ENCODE data around the gene SMYD2. TPM values are rescaled to one million over a fixed set of nuclear protein-coding genes. Genes with fewer than 3 reads are reported as not detected.

SMYD2 gene
- total RNA-seq, 2 experiments from 2014 or later: 20.8 to 26.5 TPM

DNA sequence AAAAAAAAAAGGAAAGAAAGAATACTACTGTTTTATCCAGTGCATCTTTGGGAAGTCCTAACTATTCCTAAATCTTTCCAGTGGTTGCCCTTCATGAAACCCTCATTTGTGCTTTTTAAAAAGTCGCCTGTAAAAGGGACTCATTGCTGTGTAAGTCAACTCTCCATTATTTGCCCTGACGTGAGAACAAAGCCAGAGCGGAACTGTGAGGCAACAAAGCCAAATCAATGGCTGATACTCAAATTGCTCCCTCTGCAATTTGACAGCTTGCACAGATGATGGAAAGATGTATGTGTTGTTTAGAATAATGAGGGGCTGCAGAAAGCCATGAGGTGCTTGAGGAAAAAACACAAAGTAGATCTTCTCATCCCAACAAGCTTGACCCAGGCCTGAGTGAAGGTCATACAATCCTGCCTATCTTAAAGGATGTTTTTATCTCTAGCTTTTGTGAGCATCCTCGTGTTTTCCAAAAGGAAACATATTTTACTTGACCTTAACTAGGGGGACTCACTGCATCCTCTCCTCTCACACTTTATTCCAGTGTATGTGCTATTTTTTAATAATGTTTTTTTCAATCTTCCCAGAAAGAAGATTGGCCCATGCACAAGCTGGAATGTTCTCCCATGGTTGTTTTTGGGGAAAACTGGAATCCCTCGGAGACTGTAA, 33.4 kb downstream of the SMYD2 start:
- no peaks in the 10 kb centered on the region for H3K79me2 ChIP-seq (ENCODE audit: insufficient read depth, low read depth, low read length)
- intact Hi-C loops (cut with micrococcal nuclease; ENCODE audit: unreplicated experiment): no loop called here

GRCh38 chr1:214316593-214316992, 35.6 kb downstream of the SMYD2 start:
- H3K9me2 ChIP-seq (ENCODE audit: insufficient read depth, low read length): no peaks in the 10 kb centered on the region
- H3K4me2 ChIP-seq (ENCODE audit: low read length): no peak overlapping the region
- POLR2A ChIA-PET: interaction anchor here (0.7 to 1.3 kb wide), 2 partner anchors 23 to 40 kb away, joined by 3 to 4 read pairs; no protein-coding TSS in a partner anchor
- peaks cover 8% of the 10 kb centered on the region; the same call in 1 of the 2 replicates for H3K36me3 ChIP-seq (ENCODE audit: insufficient read depth, low read length)
- no peak for DNase-seq (ENCODE audit: low spot score)
- CTCF ChIA-PET (ENCODE audit: unreplicated experiment): interaction anchor here (1.0 to 1.6 kb wide), 2 partner anchors 17 to 20 kb away, joined by 3 to 4 read pairs; no protein-coding TSS in a partner anchor
- no peaks in the 10 kb centered on the region for H4K20me1 ChIP-seq (ENCODE audit: insufficient read depth, low read length)
- H3K4me3 ChIP-seq (ENCODE audit: low read depth, low read length, poor library complexity, severe bottlenecking): no peak overlapping the region
- H3K4me1 ChIP-seq (ENCODE audit: insufficient read depth, low read length, poor library complexity, severe bottlenecking): no peaks in the 10 kb centered on the region
- BruUV-seq (replicated peaks): no TSS peak
- no peak overlapping the region for H3K27ac ChIP-seq (ENCODE audit: low read depth, low read length, poor library complexity, severe bottlenecking)
- intact Hi-C loops (cut with micrococcal nuclease; ENCODE audit: unreplicated experiment): no loop called here
- H3K79me2 ChIP-seq (ENCODE audit: insufficient read depth, low read depth, low read length): no peaks in the 10 kb centered on the region
- TF ChIP-seq EZH2phosphoT487 (IDR thresholded peaks at IDR 0.05; ENCODE audit: borderline replicate concordance, low read depth, low read length): no peak
- TF ChIP-seq CTCF (conservative IDR thresholded peaks at IDR 0.05; ENCODE audit: low read length): no peak
- H2AFZ ChIP-seq (ENCODE audit: low read length): no peak overlapping the region
- no peaks in the 10 kb centered on the region for H3K9me3 ChIP-seq (ENCODE audit: low read length)

More for the DNA sequence above, 33.4 kb downstream of the SMYD2 start:
- H3K9me3 ChIP-seq (ENCODE audit: low read length): no peaks in the 10 kb centered on the region
- ChIA-PET POLR2A (interaction anchor here (0.6 kb wide), 1 partner anchor 315 kb away, joined by 3 read pairs; no protein-coding TSS in a partner anchor), CTCF (ENCODE audit: unreplicated experiment) (interaction anchor here (1.5 kb wide), 1 partner anchor 52 kb away, joined by 5 read pairs; no protein-coding TSS in a partner anchor)
- no peak overlapping the region for H2AFZ ChIP-seq (ENCODE audit: low read length)
- 0 out of 2 replicates have a peak, but pooled peaks cover 8% of the 10 kb centered on the region for H3K36me3 ChIP-seq (ENCODE audit: insufficient read depth, low read length)
- TF ChIP-seq CTCF (conservative IDR thresholded peaks at IDR 0.05; ENCODE audit: low read length) (no peak), EZH2phosphoT487 (IDR thresholded peaks at IDR 0.05; ENCODE audit: borderline replicate concordance, low read depth, low read length) (no peak)
- H3K4me2 ChIP-seq (ENCODE audit: low read length): no peak overlapping the region
- no peaks in the 10 kb centered on the region; the same call in 1 of the 2 replicates for H4K20me1 ChIP-seq (ENCODE audit: insufficient read depth, low read length)
- no peaks in the 10 kb centered on the region for H3K4me1 ChIP-seq (ENCODE audit: insufficient read depth, low read length, poor library complexity, severe bottlenecking)
- no TSS peak for BruUV-seq (replicated peaks)
- H3K27ac ChIP-seq (ENCODE audit: low read depth, low read length, poor library complexity, severe bottlenecking): no peak overlapping the region
- no peak overlapping the region for H3K4me3 ChIP-seq (ENCODE audit: low read depth, low read length, poor library complexity, severe bottlenecking)
- no peak for DNase-seq (ENCODE audit: low spot score)
- no peaks in the 10 kb centered on the region for H3K9me2 ChIP-seq (ENCODE audit: insufficient read depth, low read length)

- no peaks in the 10 kb centered on the region for H3K4me1 ChIP-seq (ENCODE audit: insufficient read depth, low read length, poor library complexity, severe bottlenecking)
- H4K20me1 ChIP-seq (ENCODE audit: insufficient read depth, low read length): no peaks in the 10 kb centered on the region
- H3K4me3 ChIP-seq (ENCODE audit: low read depth, low read length, poor library complexity, severe bottlenecking): no peak overlapping the region
- intact Hi-C loops (cut with micrococcal nuclease; ENCODE audit: unreplicated experiment): no loop called here
- TF ChIP-seq CTCF (conservative IDR thresholded peaks at IDR 0.05; ENCODE audit: low read length) (no peak), EZH2phosphoT487 (IDR thresholded peaks at IDR 0.05; ENCODE audit: borderline replicate concordance, low read depth, low read length) (no peak)
- no peaks in the 10 kb centered on the region for H3K79me2 ChIP-seq (ENCODE audit: insufficient read depth, low read depth, low read length)
- no peak overlapping the region for H3K4me2 ChIP-seq (ENCODE audit: low read length)
- H3K9me2 ChIP-seq (ENCODE audit: insufficient read depth, low read length): no peaks in the 10 kb centered on the region
- H2AFZ ChIP-seq (ENCODE audit: low read length): no peak overlapping the region
- peaks cover 8% of the 10 kb centered on the region; the same call in 1 of the 2 replicates for H3K36me3 ChIP-seq (ENCODE audit: insufficient read depth, low read length)
- no peak overlapping the region for H3K27ac ChIP-seq (ENCODE audit: low read depth, low read length, poor library complexity, severe bottlenecking)
- no TSS peak for BruUV-seq (replicated peaks)
- ChIA-PET POLR2A (interaction anchor here (0.5 to 2.8 kb wide), 3 partner anchors 11 to 109 kb away, joined by 4 to 10 read pairs (median 4); no protein-coding TSS in a partner anchor), CTCF (ENCODE audit: unreplicated experiment) (interaction anchor here (1.0 to 1.6 kb wide), 2 partner anchors 16 to 21 kb away, joined by 3 to 4 read pairs; no protein-coding TSS in a partner anchor)
- no peak for DNase-seq (ENCODE audit: low spot score)
- no peaks in the 10 kb centered on the region for H3K9me3 ChIP-seq (ENCODE audit: low read length)
Measured at GRCh38 chr1:214317300-214317699, 36.3 kb downstream of the SMYD2 start.

All from OCI-LY7 (cell line).